RCC 7860 (cell line): ENCODE measurements around the gene EFCAB11.
"Not testable (repeated sequence)": the region's sequence is repeated elsewhere in the genome, so short reads cannot be mapped to it uniquely, and the experiment has no call there.

Source experiments
- DNase-seq: peaks from one replicate; pipeline ENCODE4 v3.0.0-alpha.2; 2015; ENCODE audit warnings: low spot score
- FAIRE-seq: peaks from 2 replicates; lab custom pipeline; 2012; peaks lifted over from hg19 to GRCh38; lab: Jason Lieb, UNC

The EFCAB11 gene

GRCh38 chr14:89912667-89913211 is 41.8 kb downstream of the EFCAB11 start:
- DNase-seq (peak; percentile 46), FAIRE-seq (no peak)

- DNase-seq: no peak
- no peak for FAIRE-seq
Measured at GRCh38 chr14:89912221-89912620, 42.3 kb downstream of the EFCAB11 start.

GRCh38 chr14:89911010-89911919 is 43.3 kb downstream of the EFCAB11 start:
- no peak for FAIRE-seq
- DNase-seq: no peak

DNA sequence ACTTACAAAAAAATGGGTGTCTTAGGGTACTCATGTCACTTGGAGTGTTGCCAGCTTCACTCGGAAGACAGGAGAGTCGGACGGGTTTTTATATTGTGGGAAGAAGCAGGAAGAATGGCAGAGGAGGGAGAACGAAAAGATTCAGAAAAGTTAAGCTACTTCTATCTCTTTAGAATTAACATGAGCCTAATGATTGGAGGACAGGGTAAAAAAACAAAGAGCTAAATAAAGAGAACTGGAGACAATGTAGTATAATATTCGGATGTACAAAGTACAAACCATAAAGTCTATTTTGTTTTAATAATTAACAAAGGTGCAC is 43.9 kb downstream of the EFCAB11 start:
- FAIRE-seq: no peak
- no peak for DNase-seq

- no peak for DNase-seq
- FAIRE-seq: no peak
Measured at GRCh38 chr14:89909586-89909985, 44.9 kb downstream of the EFCAB11 start.

DNA sequence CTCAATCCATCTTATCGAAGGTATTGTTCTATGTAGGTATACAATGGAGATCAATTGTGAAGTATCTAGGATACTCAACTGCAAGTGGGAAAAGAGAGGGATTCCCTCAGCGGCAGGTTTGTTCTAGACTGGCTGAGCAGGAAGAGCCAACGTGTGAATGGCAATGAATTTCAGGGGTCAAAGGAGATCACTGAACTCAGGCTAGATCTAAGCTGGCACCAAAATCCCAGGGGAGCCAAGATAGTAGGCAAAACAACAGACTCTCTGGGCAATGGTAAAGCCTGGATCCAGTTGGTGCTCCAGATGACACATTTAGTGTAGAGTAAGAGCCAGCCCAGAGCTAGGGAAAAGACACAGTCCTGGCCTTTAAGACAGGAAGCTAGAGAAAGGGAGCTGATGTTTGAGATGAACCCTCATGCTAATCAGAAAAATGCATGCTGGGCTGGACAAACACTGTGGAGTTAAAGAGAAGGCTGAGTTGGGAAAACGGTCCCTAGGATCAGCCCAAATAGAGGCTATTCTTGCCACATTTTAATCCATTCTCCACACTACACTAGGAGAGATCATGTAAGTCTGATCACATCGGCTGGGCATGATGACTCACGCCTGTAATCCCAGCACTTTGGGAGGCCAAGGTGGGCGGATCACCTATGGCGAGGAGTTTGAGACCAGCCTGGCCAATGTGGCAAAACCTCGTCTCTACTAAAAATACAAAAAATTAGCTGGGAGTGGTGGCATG is 45.6 kb downstream of the EFCAB11 start:
- FAIRE-seq (no peak), DNase-seq (no peak)

GRCh38 chr14:89907655-89908054 is 46.9 kb downstream of the EFCAB11 start:
- FAIRE-seq: no peak
- DNase-seq: no peak

- no peak for DNase-seq
- FAIRE-seq: no peak
Measured at GRCh38 chr14:89906000-89906399, 48.5 kb downstream of the EFCAB11 start.

- no peak for FAIRE-seq
- DNase-seq: no peak
Measured at GRCh38 chr14:89903340-89903952, 51.1 kb downstream of the EFCAB11 start.

- FAIRE-seq (no peak), DNase-seq (no peak)
Measured at GRCh38 chr14:89902881-89903280, 51.6 kb downstream of the EFCAB11 start.

DNA sequence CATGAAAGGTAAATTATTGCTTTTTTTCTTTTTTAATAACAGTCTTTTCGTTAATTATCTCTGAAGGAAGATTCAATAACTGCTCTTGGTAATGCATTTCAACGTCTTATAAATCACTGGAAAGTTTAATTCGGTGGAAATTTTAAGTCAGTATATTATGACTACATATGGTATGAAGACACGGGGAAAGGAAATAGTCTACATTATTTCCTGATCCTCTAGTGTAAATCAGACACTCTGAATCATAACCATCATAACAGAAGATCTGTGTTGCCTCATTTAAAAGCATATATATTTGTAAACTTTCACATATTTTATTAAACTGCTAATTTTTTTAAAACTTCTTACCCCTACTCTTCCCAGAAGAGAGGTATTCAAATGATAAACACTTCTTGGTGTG is 53.7 kb downstream of the EFCAB11 start:
- FAIRE-seq: no peak

GRCh38 chr14:89899917-89900663 is 54.4 kb downstream of the EFCAB11 start:
- FAIRE-seq: no peak

More for the DNA sequence above, 53.7 kb downstream of the EFCAB11 start:
- no peak for DNase-seq

DNA sequence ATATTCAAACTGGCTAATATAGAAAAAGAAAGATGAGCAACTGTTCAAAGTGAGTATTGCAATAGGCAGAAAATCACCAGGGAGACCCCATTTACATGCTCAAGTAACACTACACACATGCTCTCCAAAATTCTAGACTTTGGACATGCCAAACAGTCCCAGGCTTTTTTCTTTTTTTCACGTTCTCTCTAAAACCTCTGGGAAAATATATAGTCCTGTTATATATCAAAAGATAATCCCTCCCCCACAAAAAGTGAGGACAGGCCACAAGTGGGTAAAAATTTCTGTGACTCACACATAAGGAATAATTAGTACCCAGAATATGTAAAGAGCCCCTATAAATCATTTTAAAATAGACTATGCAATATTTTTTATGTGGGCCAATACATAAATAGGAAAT is 55.2 kb downstream of the EFCAB11 start:
- DNase-seq (no peak), FAIRE-seq (no peak)

More at GRCh38 chr14:89899917-89900663, 54.4 kb downstream of the EFCAB11 start:
- DNase-seq: peak; percentile 10

- not testable (repeated sequence) for FAIRE-seq, DNase-seq
Measured at GRCh38 chr14:89893388-89893787, 61.1 kb downstream of the EFCAB11 start.

- FAIRE-seq: no peak
- no peak for DNase-seq
Measured at GRCh38 chr14:89892953-89893352, 61.6 kb downstream of the EFCAB11 start.

DNA sequence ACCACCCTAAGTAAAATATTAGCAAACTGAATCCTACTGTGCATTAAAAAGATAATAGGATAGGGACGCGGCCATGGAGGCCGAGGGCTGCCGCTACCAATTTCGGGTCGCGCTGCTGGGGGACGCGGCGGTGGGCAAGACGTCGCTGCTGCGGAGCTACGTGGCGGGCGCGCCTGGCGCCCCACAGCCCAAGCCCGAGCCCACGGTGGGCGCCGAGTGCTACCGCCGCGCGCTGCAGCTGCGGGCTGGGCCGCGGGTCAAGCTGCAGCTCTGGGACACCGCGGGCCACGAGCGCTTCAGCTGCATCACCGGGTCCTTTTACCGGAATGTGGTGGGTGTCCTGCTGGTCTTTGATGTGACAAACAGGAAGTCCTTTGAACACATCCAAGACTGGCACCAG is 62.8 kb downstream of the EFCAB11 start:
- DNase-seq, FAIRE-seq: not testable (repeated sequence)

DNA sequence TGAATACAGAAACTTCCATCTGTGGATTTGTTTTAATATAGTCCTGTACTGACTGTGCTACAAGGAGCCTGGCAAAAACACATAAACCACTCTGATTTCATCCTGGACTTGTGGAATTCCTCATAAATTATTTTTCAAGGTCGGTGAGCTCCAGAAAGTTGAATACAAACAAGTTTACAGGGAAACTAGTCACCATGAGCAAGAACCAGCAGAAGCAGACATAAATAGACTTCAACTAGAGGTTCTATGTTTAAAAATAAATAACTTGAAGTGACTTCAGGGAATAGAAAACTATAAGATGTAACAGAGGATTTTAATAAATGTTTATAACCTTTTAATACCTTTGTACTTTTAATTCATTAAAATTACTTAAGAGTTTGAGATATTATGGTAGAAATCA is 63.5 kb downstream of the EFCAB11 start:
- no peak for FAIRE-seq
- DNase-seq: no peak

GRCh38 chr14:89890589-89890988 is 63.9 kb downstream of the EFCAB11 start:
- DNase-seq: no peak

GRCh38 chr14:89889626-89890025 is 64.9 kb downstream of the EFCAB11 start:
- FAIRE-seq (no peak), DNase-seq (no peak)

More at GRCh38 chr14:89890589-89890988, 63.9 kb downstream of the EFCAB11 start:
- FAIRE-seq: no peak

GRCh38 chr14:89884761-89885160 is 69.8 kb downstream of the EFCAB11 start:
- DNase-seq (no peak), FAIRE-seq (no peak)

GRCh38 chr14:89881839-89882238 is 72.7 kb downstream of the EFCAB11 start:
- DNase-seq (no peak), FAIRE-seq (no peak)
